Heart left ventricle (tissue), 16 donors: ENCODE results near the gene STRBP. TPM values are rescaled to one million over a fixed set of nuclear protein-coding genes. Genes with fewer than 3 reads are reported as not detected.

Experiments used
- ATAC-seq, 4 donors: fragments of 200-7000 bp; cut with Tn5 transposase; one replicate each; pipeline ENCODE4 v1.9.1; 2020 to 2022; ENCODE audit warnings: moderate library complexity in 4 of 4, mild to moderate bottlenecking in 3 of 4, moderate number of reproducible peaks in 1 of 4
- DNase-seq, 5 donors: peaks; one replicate each; pipeline ENCODE4 v3.0.0-alpha.2; 2020
- H3K27ac ChIP-seq, 12 donors: fragments of 200-600 bp; sonication (generic) in 4 of 12; one replicate each; pipeline versions ENCODE4 v1.5.0 to v1.8.0; 2016 to 2022; ENCODE audit warnings: mild to moderate bottlenecking in 2 of 12
- H3K27me3 ChIP-seq, 9 donors: fragments of 200-600 bp; sonication (generic) in 2 of 9; one replicate each; pipeline versions ENCODE4 v1.5.1 to v1.8.0; 2016 to 2022; ENCODE audit warnings: mild to moderate bottlenecking in 3 of 9
- H3K36me3 ChIP-seq, 9 donors: fragments of 200-600 bp; sonication (generic) in 2 of 9; one replicate each; pipeline versions ENCODE4 v1.5.0 to v1.8.0; 2018 to 2022; ENCODE audit warnings: mild to moderate bottlenecking in 2 of 9
- H3K4me1 ChIP-seq, 12 donors: fragments of 200-600 bp; sonication (generic) in 4 of 12; one replicate each; pipeline versions ENCODE4 v1.5.0 to v1.8.0; 2016 to 2022; ENCODE audit warnings: mild to moderate bottlenecking in 3 of 12
- H3K4me3 ChIP-seq, 12 donors: fragments of 200-600 bp; sonication (generic) in 4 of 12; one replicate each; pipeline versions ENCODE4 v1.5.0 to v1.8.0; 2017 to 2022; ENCODE audit warnings: mild to moderate bottlenecking in 9 of 12, moderate library complexity in 4 of 12
- H3K9me3 ChIP-seq, 12 donors: fragments of 200-600 bp; sonication (generic) in 4 of 12; one replicate each; pipeline versions ENCODE4 v1.5.0 to v1.8.0; 2016 to 2022; ENCODE audit warnings: mild to moderate bottlenecking in 1 of 12
- CTCF ChIP-seq, 12 donors: fragments of 200-600 bp; sonication (generic) in 4 of 12; IDR thresholded peaks; one replicate each; pipeline versions ENCODE4 v1.5.0 to v1.8.0; 2018 to 2022; ENCODE audit warnings: antibody characterized with exemption in 12 of 12, mild to moderate bottlenecking in 5 of 12
- POLR2A ChIP-seq, 2 donors: fragments of 450-650 bp; IDR thresholded peaks; one replicate each; pipeline ENCODE4 v1.6.1; 2017; ENCODE audit warnings: antibody characterized with exemption in 2 of 2, mild to moderate bottlenecking in 2 of 2, moderate library complexity in 2 of 2
- WGBS, 4 donors: extraction: QIAGEN DNeasy Blood & Tissue Kit in 2 of 4; methylation state at CpG; one replicate each; pipeline versions ENCODE4 v1.1.5 to v1.1.7; 2013 to 2018; 5-methylcytosine and 5-hydroxymethylcytosine counted together
- intact Hi-C, 10 donors: fragments of 100-400 bp; cut with DNase I; formaldehyde crosslinking; loops; one replicate each; pipeline versions ENCODE4 v1.11.1 to v1.14.2; 2022
- polyA plus RNA-seq, 2 donors: library from polyadenylated mRNA; stranded (reverse); fragments of 200-250 nt; gene quantifications; one replicate each; pipeline ENCODE4 v1.2.3, GENCODE V29; 2013
- total RNA-seq, 9 donors: library from RNA; depleted of rRNA in 2 of 9; stranded (reverse); fragments of >200 nt in 2 of 9; fragmentation: NEBNext Ultra II Directional in 3 of 9; extraction: Animal tissue kit (Norgen Biotek cat#: 25700) in 3 of 9; gene quantifications; one replicate each; pipeline versions ENCODE4 v1.1.0 to v1.2.4, GENCODE V29; 2016 to 2023
- donor health status: ischemic (EF 13 %, LVEDD 7.1; RV severe dilation, severe dysfunction).
- donor health status: healthy with polysubstance abuse.
- donor health status: DM: no; HTN: yes; CAD: no.
- donor health status: DM: no; HTN: no; CAD: no.
- donor health status: ischemic (EF 25% LVEDD 6.9; RV normal size, moderate dysfunction).
- donor health status: ischemic (EF 25% LVEDD 5.7; RV mildly dilated, moderate dysfunction).
- donor health status: healthy.
- donor health status: DM: yes; HTN: yes; CAD: no.
- donor health status: ischemic (EF 35%, LVEDD 5.7; RV mildly dilated, moderate dysfunction).
- donor health status: nonischemic (EF 11% LVEDD 7.7; RV severe dilation, severe dysfunction).
- donor health status: DM: yes; HTN: yes; CAD: no.
- donor health status: PGD.
- donor health status: ischemic (EF 29% LVEDD 5.4; RV normal size, mild dysfunction).
- donor health status: nonischemic (EF 23%, LVEDD 6.1; RV moderate dilation, normal function).

Gene STRBP
- total and polyA plus RNA-seq, 11 donors: 5.9 to 24.4 (median 18.7) TPM

- H3K36me3 ChIP-seq: peaks cover 0 to 36% (median 24%) of the 10 kb centered on the region in 9 donors
- H3K4me1 ChIP-seq: peaks cover 0 to 27% (median 12%) of the 10 kb centered on the region in 12 donors
- TF ChIP-seq POLR2A (IDR thresholded peaks at IDR 0.05) (no peak), CTCF (IDR thresholded peaks at IDR 0.05) (no peak)
- H3K9me3 ChIP-seq: no peaks in the 10 kb centered on the region
- no peaks in the 10 kb centered on the region for H3K27me3 ChIP-seq
- no peak overlapping the region for H3K4me3 ChIP-seq
- intact Hi-C loops: loop anchor here in 3 of 10 donors (10.0 kb wide), 2 partner anchors 113 to 233 kb away; no protein-coding TSS in a partner anchor
- ATAC-seq: peak; percentile 21 to 67 (median 47)
- peak overlapping the region in 6 of 12 donors; percentile 17 to 58 (median 40) for H3K27ac ChIP-seq
- peak in 2 of 5 donors; percentile 45 to 68 for DNase-seq
- 65 to 70% (median 67%) methylated on average over 37 to 43 of the region's 43 CpGs for WGBS, 4 donors
These were observed 156.1 kb downstream of the STRBP start for GRCh38 chr9:123112015-123112975.

- H3K4me3 ChIP-seq: no peak overlapping the region
- H3K9me3 ChIP-seq: no peaks in the 10 kb centered on the region
- ATAC-seq (peak in 3 of 4 donors; percentile 29 to 67 (median 49)), DNase-seq (peak in 2 of 5 donors; percentile 36 to 52)
- no peaks in the 10 kb centered on the region for H3K27me3 ChIP-seq
- H3K27ac ChIP-seq: peak overlapping the region in 6 of 12 donors; percentile 17 to 58 (median 40)
- H3K4me1 ChIP-seq: peaks cover 0 to 24% (median 12%) of the 10 kb centered on the region in 12 donors
- intact Hi-C loops: loop anchor here in 3 of 10 donors (10.0 kb wide), 2 partner anchors 113 to 233 kb away; no protein-coding TSS in a partner anchor
- 47 to 56% (median 51%) methylated on average over 6 to 8 of the region's 8 CpGs for WGBS, 4 donors
- TF ChIP-seq POLR2A (IDR thresholded peaks at IDR 0.05): no peak
- TF ChIP-seq CTCF (IDR thresholded peaks at IDR 0.05): no peak
- peaks cover 0 to 44% (median 29%) of the 10 kb centered on the region in 9 donors for H3K36me3 ChIP-seq
These were observed 156.9 kb downstream of the STRBP start for GRCh38 chr9:123111427-123112014.

DNA sequence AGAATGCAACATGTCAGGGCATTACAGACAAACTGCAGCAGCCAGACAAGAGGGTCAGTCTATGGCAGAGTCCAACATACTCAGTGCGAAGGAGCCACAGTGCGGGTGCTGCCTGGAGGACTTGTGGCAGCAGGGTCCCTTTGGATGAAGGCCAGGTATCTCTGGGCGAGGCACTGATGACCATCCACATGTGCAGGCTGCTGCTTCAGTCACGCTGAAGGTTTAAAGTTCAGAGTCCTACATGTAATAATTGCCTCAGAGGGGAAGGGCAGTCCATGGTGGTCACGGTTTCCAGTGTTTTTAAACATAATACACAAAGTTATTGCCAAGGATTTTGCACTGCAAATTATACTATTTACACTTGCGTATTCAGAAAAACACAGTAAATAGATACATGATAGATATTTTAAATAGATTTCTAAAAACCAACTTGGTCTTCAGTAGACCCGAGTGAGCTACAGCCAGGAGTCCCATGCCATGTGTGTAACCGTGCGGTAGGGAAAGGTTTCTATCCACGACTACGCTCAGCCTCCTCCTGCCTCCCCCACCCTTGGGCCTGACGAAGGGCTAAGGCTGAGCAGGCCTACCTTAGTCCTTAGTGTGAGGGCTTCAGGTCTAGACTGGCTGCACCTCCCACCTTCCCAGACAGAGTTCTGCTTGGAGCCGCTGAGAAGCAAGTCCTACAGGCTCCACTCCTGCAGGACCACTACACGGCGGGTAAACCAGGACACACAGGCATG lies 158.7 kb downstream of the STRBP start:
- DNase-seq: no peak
- Histone ChIP-seq H3K36me3 (peaks cover 0 to 61% (median 38%) of the 10 kb centered on the region in 9 donors), H3K9me3 (no peaks in the 10 kb centered on the region), H3K4me3 (no peak overlapping the region), H3K4me1 (peaks cover 0 to 18% (median 12%) of the 10 kb centered on the region in 12 donors), H3K27ac (no peak overlapping the region), H3K27me3 (no peaks in the 10 kb centered on the region)
- no peak for ATAC-seq
- 90 to 93% (median 91%) methylated on average over 15 of the region's 15 CpGs for WGBS, 4 donors
- intact Hi-C loops: loop anchor here in 4 of 10 donors (5.0 to 10.0 kb wide), 3 partner anchors 115 to 235 kb away; no protein-coding TSS in a partner anchor
- TF ChIP-seq CTCF (IDR thresholded peaks at IDR 0.05) (no peak), POLR2A (IDR thresholded peaks at IDR 0.05) (no peak)
